ENCODE data around the gene SPTLC2.
"Not testable (repeated sequence)": the region's sequence is repeated elsewhere in the genome, so short reads cannot be mapped to it uniquely, and the experiment has no call there.

SPTLC2 gene

GRCh38 chr14:77598366-77599070 is 17.9 kb downstream of the SPTLC2 start:
- Histone ChIP-seq H3K27me3 (no peaks in the 10 kb centered on the region), H3K9me3 (no peaks in the 10 kb centered on the region), H3K4me3 (ENCODE audit: low read depth in 1 of 2, low read length in 1 of 2) (no peak overlapping the region), H3K36me3 (peaks cover 27% of the 10 kb centered on the region), H3K4me1 (ENCODE audit: control insufficient read depth in 1 of 2, insufficient read depth in 1 of 2, low read depth in 1 of 2, low read length in 1 of 2) (peaks cover 18 to 38% of the 10 kb centered on the region in 2 experiments), H3K27ac (peak overlapping the region; percentile 53)
- TF ChIP-seq CTCF (IDR thresholded peaks at IDR 0.05) = no peak

GRCh38 chr14:77593501-77593961 is 22.9 kb downstream of the SPTLC2 start:
- Histone ChIP-seq H3K9me3 (no peaks in the 10 kb centered on the region), H3K27ac (peak overlapping the region; percentile 88), H3K4me1 (ENCODE audit: control insufficient read depth in 1 of 2, insufficient read depth in 1 of 2, low read depth in 1 of 2, low read length in 1 of 2) (peaks cover 63 to 70% of the 10 kb centered on the region in 2 experiments), H3K4me3 (ENCODE audit: low read depth in 1 of 2, low read length in 1 of 2) (peak overlapping the region; percentile 5 to 49), H3K27me3 (no peaks in the 10 kb centered on the region), H3K36me3 (peaks cover 27% of the 10 kb centered on the region)
- TF ChIP-seq CTCF (IDR thresholded peaks at IDR 0.05) = no peak

GRCh38 chr14:77590845-77591485 is 25.5 kb downstream of the SPTLC2 start:
- peaks cover 69 to 73% of the 10 kb centered on the region in 2 experiments for H3K4me1 ChIP-seq (ENCODE audit: control insufficient read depth in 1 of 2, insufficient read depth in 1 of 2, low read depth in 1 of 2, low read length in 1 of 2)
- no peak for TF ChIP-seq CTCF (IDR thresholded peaks at IDR 0.05)
- no peaks in the 10 kb centered on the region for H3K27me3 ChIP-seq
- H3K27ac ChIP-seq = peak overlapping the region; percentile 88
- peaks cover 15% of the 10 kb centered on the region for H3K36me3 ChIP-seq
- H3K9me3 ChIP-seq = no peaks in the 10 kb centered on the region
- H3K4me3 ChIP-seq (ENCODE audit: low read depth in 1 of 2, low read length in 1 of 2) = peak overlapping the region; percentile 43 to 51

GRCh38 chr14:77589099-77589498 is 27.3 kb downstream of the SPTLC2 start:
- peak overlapping the region; percentile 88 for H3K27ac ChIP-seq
- peak overlapping the region in 1 of 2 experiments; percentile 10 for H3K4me3 ChIP-seq (ENCODE audit: low read depth in 1 of 2, low read length in 1 of 2)
- H3K4me1 ChIP-seq (ENCODE audit: control insufficient read depth in 1 of 2, insufficient read depth in 1 of 2, low read depth in 1 of 2, low read length in 1 of 2) = peaks cover 61 to 63% of the 10 kb centered on the region in 2 experiments
- no peaks in the 10 kb centered on the region for H3K27me3 ChIP-seq
- no peaks in the 10 kb centered on the region for H3K36me3 ChIP-seq
- H3K9me3 ChIP-seq = no peaks in the 10 kb centered on the region
- TF ChIP-seq CTCF (IDR thresholded peaks at IDR 0.05) = no peak

- Histone ChIP-seq H3K27ac (peak overlapping the region; percentile 88), H3K4me1 (ENCODE audit: control insufficient read depth in 1 of 2, insufficient read depth in 1 of 2, low read depth in 1 of 2, low read length in 1 of 2) (peaks cover 55 to 57% of the 10 kb centered on the region in 2 experiments), H3K4me3 (ENCODE audit: low read depth in 1 of 2, low read length in 1 of 2) (peak overlapping the region in 1 of 2 experiments; percentile 10)
- H3K9me3 ChIP-seq, H3K27me3 ChIP-seq, H3K36me3 ChIP-seq: not testable (repeated sequence)
Measured at GRCh38 chr14:77588411-77589025, 27.9 kb downstream of the SPTLC2 start.

GRCh38 chr14:77585385-77585784 is 31.1 kb downstream of the SPTLC2 start:
- TF ChIP-seq CTCF (IDR thresholded peaks at IDR 0.05) = no peak
- no peaks in the 10 kb centered on the region for H3K36me3 ChIP-seq
- H3K4me1 ChIP-seq (ENCODE audit: control insufficient read depth in 1 of 2, insufficient read depth in 1 of 2, low read depth in 1 of 2, low read length in 1 of 2) = peaks cover 24 to 26% of the 10 kb centered on the region in 2 experiments
- no peak overlapping the region for H3K4me3 ChIP-seq (ENCODE audit: low read depth in 1 of 2, low read length in 1 of 2)
- H3K9me3 ChIP-seq = no peaks in the 10 kb centered on the region
- no peak overlapping the region for H3K27ac ChIP-seq
- H3K27me3 ChIP-seq = no peaks in the 10 kb centered on the region
